Stimulated activated CD8-positive, alpha-beta memory T cell treated with anti-CD3 and anti-CD28 coated beads, Interleukin-4, amount 100 ng/mL, for 24 hours (primary cell): ENCODE measurements around the gene CFAP299.

ENCODE experiments used
- DNase-seq: peaks from one replicate; pipeline ENCODE4 v3.0.0-alpha.2; 2020; ENCODE audit warnings: low read depth

Gene CFAP299

GRCh38 chr4:80447493-80447892 lies 112.0 kb downstream of the CFAP299 start:
- DNase-seq, result no peak

GRCh38 chr4:80448056-80448455 lies 112.5 kb downstream of the CFAP299 start:
- DNase-seq, result no peak

GRCh38 chr4:80452055-80452454 lies 116.5 kb downstream of the CFAP299 start:
- no peak for DNase-seq

GRCh38 chr4:80452768-80453167 lies 117.2 kb downstream of the CFAP299 start:
- no peak for DNase-seq

GRCh38 chr4:80454040-80454439 lies 118.5 kb downstream of the CFAP299 start:
- DNase-seq, result no peak

GRCh38 chr4:80454556-80454955 lies 119.0 kb downstream of the CFAP299 start:
- no peak for DNase-seq

GRCh38 chr4:80459918-80460473 lies 124.5 kb downstream of the CFAP299 start:
- no peak for DNase-seq

- DNase-seq, result no peak
Measured at GRCh38 chr4:80461412-80461811, 125.9 kb downstream of the CFAP299 start.

- DNase-seq, result no peak
Measured at GRCh38 chr4:80462621-80463091, 127.1 kb downstream of the CFAP299 start.

GRCh38 chr4:80463509-80463908 lies 128.0 kb downstream of the CFAP299 start:
- no peak for DNase-seq

GRCh38 chr4:80465238-80465637 lies 129.7 kb downstream of the CFAP299 start:
- DNase-seq, result no peak

GRCh38 chr4:80465736-80466135 lies 130.2 kb downstream of the CFAP299 start:
- DNase-seq, result no peak

- no peak for DNase-seq
Measured at GRCh38 chr4:80466618-80467017, 131.1 kb downstream of the CFAP299 start.

GRCh38 chr4:80471756-80472155 lies 136.2 kb downstream of the CFAP299 start:
- no peak for DNase-seq

GRCh38 chr4:80475236-80475635 lies 139.7 kb downstream of the CFAP299 start:
- no peak for DNase-seq

GRCh38 chr4:80475798-80476197 lies 140.3 kb downstream of the CFAP299 start:
- DNase-seq, result no peak

- DNase-seq, result no peak
Measured at GRCh38 chr4:80484712-80485111, 149.2 kb downstream of the CFAP299 start.

- DNase-seq, result no peak
Measured at GRCh38 chr4:80486603-80487002, 151.1 kb downstream of the CFAP299 start.

GRCh38 chr4:80489798-80490197 lies 154.3 kb downstream of the CFAP299 start:
- no peak for DNase-seq

GRCh38 chr4:80492761-80493160 lies 157.2 kb downstream of the CFAP299 start:
- no peak for DNase-seq

GRCh38 chr4:80495865-80496264 lies 160.3 kb downstream of the CFAP299 start:
- DNase-seq, result no peak

- DNase-seq, result no peak
Measured at GRCh38 chr4:80498725-80499124, 163.2 kb downstream of the CFAP299 start.

GRCh38 chr4:80500613-80501012 lies 165.1 kb downstream of the CFAP299 start:
- DNase-seq, result no peak

- no peak for DNase-seq
Measured at GRCh38 chr4:80507077-80507476, 171.5 kb downstream of the CFAP299 start.

- DNase-seq, result no peak
Measured at GRCh38 chr4:80507507-80507906, 172.0 kb downstream of the CFAP299 start.
